GM21529 (cell line): ENCODE measurements around the gene DNAJC17.

Experiments used
- ATAC-seq: cut with Tn5 transposase; IDR thresholded peaks from one replicate; pipeline ENCODE4 v1.9.1; 2021; ENCODE audit not compliant: unreplicated experiment

The DNAJC17 gene

GRCh38 chr15:40807028-40807887, at the start of gene DNAJC17, which contains the start of gene ZFYVE19:
Gene DNAJC17, minus strand, starts transcription at chr15:40807473. Its CDS starts 27 bp downstream, at chr15:40807446.
Gene ZFYVE19, plus strand, starts transcription at chr15:40807089. Its CDS starts 501 bp downstream, at chr15:40807590.
- peak; percentile 94 for ATAC-seq

GRCh38 chr15:40856746-40857145, 49.5 kb upstream of the DNAJC17 start:
- ATAC-seq: no peak

GRCh38 chr15:40855706-40856234, 48.5 kb upstream of the DNAJC17 start:
- no peak for ATAC-seq

GRCh38 chr15:40854161-40854560, 46.9 kb upstream of the DNAJC17 start:
- no peak for ATAC-seq

GRCh38 chr15:40853241-40853890, 46.1 kb upstream of the DNAJC17 start:
- no peak for ATAC-seq

- no peak for ATAC-seq
Measured at GRCh38 chr15:40852529-40852928, 45.3 kb upstream of the DNAJC17 start.

GRCh38 chr15:40850576-40851112, 43.4 kb upstream of the DNAJC17 start:
- no peak for ATAC-seq

- ATAC-seq: peak; percentile 69
Measured at GRCh38 chr15:40847223-40847961, 40.1 kb upstream of the DNAJC17 start.

- peak; percentile 10 for ATAC-seq
Measured at GRCh38 chr15:40846841-40847222, 39.6 kb upstream of the DNAJC17 start.

- ATAC-seq: no peak
Measured at GRCh38 chr15:40845511-40846284, 38.4 kb upstream of the DNAJC17 start.

- ATAC-seq: no peak
Measured at GRCh38 chr15:40845036-40845435, 37.8 kb upstream of the DNAJC17 start.

- ATAC-seq: no peak
Measured at GRCh38 chr15:40844696-40845030, 37.4 kb upstream of the DNAJC17 start.

- no peak for ATAC-seq
Measured at GRCh38 chr15:40843885-40844695, 36.8 kb upstream of the DNAJC17 start, which contains the start of gene SPINT1. Gene SPINT1, plus strand, starts transcription at chr15:40844048. Its CDS starts 507 bp downstream, at chr15:40844555.

GRCh38 chr15:40843261-40843884, 36.1 kb upstream of the DNAJC17 start:
- no peak for ATAC-seq

GRCh38 chr15:40841741-40842140, 34.5 kb upstream of the DNAJC17 start:
- ATAC-seq: no peak

GRCh38 chr15:40838756-40839155, 31.5 kb upstream of the DNAJC17 start:
- no peak for ATAC-seq

- no peak for ATAC-seq
Measured at GRCh38 chr15:40836020-40836419, 28.7 kb upstream of the DNAJC17 start.

GRCh38 chr15:40832903-40833302, 25.6 kb upstream of the DNAJC17 start:
- ATAC-seq: no peak

GRCh38 chr15:40831861-40832260, 24.6 kb upstream of the DNAJC17 start:
- ATAC-seq: no peak
